Measurements from ENCODE around the gene MAPRE2.

MAPRE2 gene

GRCh38 chr18:35040988-35041814 is at the start of gene MAPRE2:
Gene MAPRE2, plus strand, starts transcription at chr18:35041413. Its CDS starts 127 bp downstream, at chr18:35041540.
- no peak within 1 kb of the TSS for H3K27ac ChIP-seq (ENCODE audit: low read length)
- no peaks in the 10 kb centered on the region for H3K36me3 ChIP-seq (ENCODE audit: insufficient read depth, low read depth, low read length)
- H3K9ac ChIP-seq (ENCODE audit: low read depth, low read length) = peak within 1 kb of the TSS; percentile 81
- H3K4me3 ChIP-seq (ENCODE audit: low read length) = peak within 1 kb of the TSS; percentile 93
- H3K27me3 ChIP-seq (ENCODE audit: insufficient read depth, low read length) = no peaks in the 10 kb centered on the region
- H3K9me3 ChIP-seq (ENCODE audit: insufficient read depth, low read depth, low read length) = no peaks in the 10 kb centered on the region
- peaks cover 19% of the 10 kb centered on the region; the same call in 1 of the 2 replicates for H3K4me1 ChIP-seq (ENCODE audit: insufficient read depth, low read length)

DNA sequence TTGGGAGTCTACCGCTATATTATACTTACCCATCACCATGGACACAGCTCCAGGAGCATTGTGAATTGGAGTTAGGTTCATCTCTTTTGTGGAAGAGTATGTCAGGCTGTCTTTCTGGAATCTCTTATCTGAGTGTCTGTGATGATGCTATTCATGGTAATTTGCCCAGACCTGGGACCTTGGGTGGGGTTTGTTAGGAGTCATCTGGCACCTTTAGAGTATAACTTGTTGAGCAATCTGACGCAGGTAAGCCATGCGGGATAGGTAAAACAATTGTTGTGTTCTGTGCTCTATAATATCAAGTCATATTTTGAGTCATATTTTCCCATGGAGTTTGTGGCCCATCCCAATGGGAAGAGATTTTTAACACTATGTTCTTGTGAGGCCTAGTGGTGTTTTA is 49.7 kb upstream of the MAPRE2 start:
- Histone ChIP-seq H3K9ac (ENCODE audit: low read depth, low read length) (no peak overlapping the region), H3K9me3 (ENCODE audit: insufficient read depth, low read depth, low read length) (no peaks in the 10 kb centered on the region), H3K4me1 (ENCODE audit: insufficient read depth, low read length) (peaks cover 1% of the 10 kb centered on the region; the same call in 1 of the 2 replicates), H3K27me3 (ENCODE audit: insufficient read depth, low read length) (no peaks in the 10 kb centered on the region), H3K27ac (ENCODE audit: low read length) (no peak overlapping the region), H3K4me3 (ENCODE audit: low read length) (no peak overlapping the region), H3K36me3 (ENCODE audit: insufficient read depth, low read depth, low read length) (no peaks in the 10 kb centered on the region)

DNA sequence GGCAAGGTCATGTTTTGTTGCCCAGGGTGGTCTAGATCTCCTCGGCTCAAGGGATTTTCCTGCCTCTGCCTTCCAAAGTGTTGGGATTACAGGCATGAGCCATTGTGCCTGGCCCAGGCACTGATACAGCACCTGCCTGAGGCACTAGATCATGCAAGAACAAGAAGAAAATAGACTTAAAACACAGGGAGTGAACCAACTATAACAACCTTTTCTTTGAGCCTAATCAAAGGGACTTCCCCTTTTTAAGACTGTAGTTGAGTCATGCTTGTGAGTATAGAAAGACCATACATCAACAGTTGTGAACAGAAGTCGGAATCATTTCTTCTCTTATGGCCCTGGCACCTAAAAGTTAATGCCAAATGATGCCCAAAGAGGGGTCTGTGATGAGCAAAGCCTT is 47.9 kb upstream of the MAPRE2 start:
- no peak overlapping the region for H3K9ac ChIP-seq (ENCODE audit: low read depth, low read length)
- H3K27ac ChIP-seq (ENCODE audit: low read length) = no peak overlapping the region
- no peak overlapping the region for H3K4me3 ChIP-seq (ENCODE audit: low read length)
- peaks cover 11% of the 10 kb centered on the region for H3K4me1 ChIP-seq (ENCODE audit: insufficient read depth, low read length)
- no peaks in the 10 kb centered on the region for H3K27me3 ChIP-seq (ENCODE audit: insufficient read depth, low read length)
- H3K9me3 ChIP-seq (ENCODE audit: insufficient read depth, low read depth, low read length) = no peaks in the 10 kb centered on the region
- H3K36me3 ChIP-seq (ENCODE audit: insufficient read depth, low read depth, low read length) = no peaks in the 10 kb centered on the region

- no peak overlapping the region for H3K27ac ChIP-seq (ENCODE audit: low read length)
- no peak overlapping the region for H3K9ac ChIP-seq (ENCODE audit: low read depth, low read length)
- H3K4me1 ChIP-seq (ENCODE audit: insufficient read depth, low read length) = peaks cover 23% of the 10 kb centered on the region
- no peaks in the 10 kb centered on the region for H3K9me3 ChIP-seq (ENCODE audit: insufficient read depth, low read depth, low read length)
- H3K4me3 ChIP-seq (ENCODE audit: low read length) = no peak overlapping the region
- H3K27me3 ChIP-seq (ENCODE audit: insufficient read depth, low read length) = no peaks in the 10 kb centered on the region
- H3K36me3 ChIP-seq (ENCODE audit: insufficient read depth, low read depth, low read length) = no peaks in the 10 kb centered on the region
Observed at GRCh38 chr18:34995746-34996145, 45.5 kb upstream of the MAPRE2 start.

DNA sequence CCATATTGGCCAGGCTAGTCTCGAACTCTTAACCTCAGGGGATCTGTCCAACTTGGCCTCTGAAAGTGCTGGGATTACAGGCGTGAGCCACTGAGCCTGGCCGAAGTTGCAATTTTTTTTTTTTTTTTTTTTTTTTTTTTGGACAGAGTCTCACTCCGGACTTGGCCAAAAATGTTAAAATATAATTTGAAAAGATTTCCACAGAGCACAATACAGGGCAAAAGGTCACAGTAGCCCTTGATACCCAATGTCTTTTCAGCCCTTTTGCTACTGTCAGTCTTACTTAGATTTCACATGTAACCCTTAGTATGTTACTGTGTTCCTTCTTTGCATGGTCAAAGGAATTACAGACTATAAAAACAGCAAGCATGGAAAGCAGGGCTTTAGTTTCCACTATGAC is 42.6 kb upstream of the MAPRE2 start:
- no peaks in the 10 kb centered on the region for H3K9me3 ChIP-seq (ENCODE audit: insufficient read depth, low read depth, low read length)
- no peak overlapping the region for H3K27ac ChIP-seq (ENCODE audit: low read length)
- H3K27me3 ChIP-seq (ENCODE audit: insufficient read depth, low read length) = no peaks in the 10 kb centered on the region
- no peak overlapping the region for H3K4me3 ChIP-seq (ENCODE audit: low read length)
- no peak overlapping the region for H3K9ac ChIP-seq (ENCODE audit: low read depth, low read length)
- H3K4me1 ChIP-seq (ENCODE audit: insufficient read depth, low read length) = peaks cover 23% of the 10 kb centered on the region
- no peaks in the 10 kb centered on the region for H3K36me3 ChIP-seq (ENCODE audit: insufficient read depth, low read depth, low read length)

- Histone ChIP-seq H3K36me3 (ENCODE audit: insufficient read depth, low read depth, low read length) (no peaks in the 10 kb centered on the region), H3K27ac (ENCODE audit: low read length) (no peak overlapping the region), H3K4me3 (ENCODE audit: low read length) (peak overlapping the region; percentile 19; the same call in 1 of the 2 replicates), H3K9me3 (ENCODE audit: insufficient read depth, low read depth, low read length) (no peaks in the 10 kb centered on the region), H3K27me3 (ENCODE audit: insufficient read depth, low read length) (no peaks in the 10 kb centered on the region), H3K4me1 (ENCODE audit: insufficient read depth, low read length) (peaks cover 23% of the 10 kb centered on the region), H3K9ac (ENCODE audit: low read depth, low read length) (no peak overlapping the region)
Observed at GRCh38 chr18:34999756-35000289, 41.4 kb upstream of the MAPRE2 start.

DNA sequence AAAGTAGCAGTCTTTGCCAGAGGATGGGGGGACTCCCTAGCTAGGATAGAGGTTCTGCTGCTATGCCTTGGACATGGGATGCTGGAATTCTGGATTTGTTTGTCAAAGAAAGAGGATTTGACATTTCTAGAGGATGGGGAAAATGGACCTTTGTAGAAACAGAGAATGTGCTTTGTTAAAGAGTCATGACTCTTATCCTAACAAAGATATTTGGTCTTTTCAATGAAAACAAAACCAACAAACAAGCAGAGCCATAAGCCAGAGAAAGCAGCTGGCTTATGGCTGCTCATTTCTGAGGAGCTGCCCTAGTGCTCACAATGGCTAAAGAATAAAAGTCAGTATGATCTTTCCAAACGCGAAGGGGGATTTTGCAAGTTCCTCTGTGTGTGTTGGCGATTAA is 40.8 kb upstream of the MAPRE2 start:
- no peak overlapping the region; the same call in 1 of the 2 replicates for H3K4me3 ChIP-seq (ENCODE audit: low read length)
- no peak overlapping the region for H3K27ac ChIP-seq (ENCODE audit: low read length)
- H3K27me3 ChIP-seq (ENCODE audit: insufficient read depth, low read length) = no peaks in the 10 kb centered on the region
- no peak overlapping the region for H3K9ac ChIP-seq (ENCODE audit: low read depth, low read length)
- peaks cover 23% of the 10 kb centered on the region for H3K4me1 ChIP-seq (ENCODE audit: insufficient read depth, low read length)
- no peaks in the 10 kb centered on the region for H3K9me3 ChIP-seq (ENCODE audit: insufficient read depth, low read depth, low read length)
- no peaks in the 10 kb centered on the region for H3K36me3 ChIP-seq (ENCODE audit: insufficient read depth, low read depth, low read length)

GRCh38 chr18:35002120-35002519 is 39.1 kb upstream of the MAPRE2 start:
- Histone ChIP-seq H3K36me3 (ENCODE audit: insufficient read depth, low read depth, low read length) (no peaks in the 10 kb centered on the region), H3K27ac (ENCODE audit: low read length) (no peak overlapping the region), H3K9ac (ENCODE audit: low read depth, low read length) (no peak overlapping the region), H3K9me3 (ENCODE audit: insufficient read depth, low read depth, low read length) (no peaks in the 10 kb centered on the region), H3K4me3 (ENCODE audit: low read length) (no peak overlapping the region), H3K4me1 (ENCODE audit: insufficient read depth, low read length) (peaks cover 16% of the 10 kb centered on the region), H3K27me3 (ENCODE audit: insufficient read depth, low read length) (no peaks in the 10 kb centered on the region)

DNA sequence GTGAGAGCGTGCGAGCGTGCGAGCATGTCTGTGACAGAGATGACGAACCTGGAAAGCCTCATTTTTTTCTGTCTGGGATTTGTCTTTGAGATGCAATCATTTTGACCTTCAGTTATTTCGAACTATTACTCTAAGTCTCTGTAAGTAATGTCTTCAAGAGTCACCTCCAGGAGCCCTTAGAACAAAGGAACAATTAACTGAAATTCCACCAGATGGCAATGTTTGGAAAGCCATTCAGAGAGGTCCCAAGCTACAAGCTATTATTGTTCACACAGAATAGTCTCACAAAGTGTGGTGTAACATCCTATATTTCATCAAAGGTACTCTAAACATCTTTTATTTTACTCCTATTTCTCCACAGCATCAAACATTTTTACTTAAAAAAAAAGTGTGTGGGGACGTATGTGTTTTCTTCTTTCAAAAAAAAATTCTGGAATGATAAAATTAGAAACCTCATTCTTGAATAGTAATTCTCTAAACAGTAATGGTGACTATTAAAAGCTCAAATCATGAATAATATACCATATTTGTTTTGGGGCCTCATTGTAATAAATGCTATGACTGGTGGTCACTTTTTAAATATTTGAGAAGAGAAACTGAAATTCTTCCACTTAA is 35.1 kb upstream of the MAPRE2 start:
- H3K4me3 ChIP-seq (ENCODE audit: low read length) = no peak overlapping the region
- no peaks in the 10 kb centered on the region for H3K9me3 ChIP-seq (ENCODE audit: insufficient read depth, low read depth, low read length)

GRCh38 chr18:35010156-35010555 is 31.1 kb upstream of the MAPRE2 start:
- H3K4me1 ChIP-seq (ENCODE audit: insufficient read depth, low read length) = no peaks in the 10 kb centered on the region
- H3K27ac ChIP-seq (ENCODE audit: low read length) = no peak overlapping the region
- no peaks in the 10 kb centered on the region for H3K9me3 ChIP-seq (ENCODE audit: insufficient read depth, low read depth, low read length)

More for the DNA sequence above, 35.1 kb upstream of the MAPRE2 start:
- Histone ChIP-seq H3K9ac (ENCODE audit: low read depth, low read length) (no peak overlapping the region), H3K36me3 (ENCODE audit: insufficient read depth, low read depth, low read length) (no peaks in the 10 kb centered on the region), H3K4me1 (ENCODE audit: insufficient read depth, low read length) (no peaks in the 10 kb centered on the region), H3K27ac (ENCODE audit: low read length) (no peak overlapping the region), H3K27me3 (ENCODE audit: insufficient read depth, low read length) (no peaks in the 10 kb centered on the region)

GRCh38 chr18:35010993-35011392 is 30.2 kb upstream of the MAPRE2 start:
- Histone ChIP-seq H3K27ac (ENCODE audit: low read length) (no peak overlapping the region), H3K9ac (ENCODE audit: low read depth, low read length) (no peak overlapping the region), H3K4me1 (ENCODE audit: insufficient read depth, low read length) (no peaks in the 10 kb centered on the region), H3K9me3 (ENCODE audit: insufficient read depth, low read depth, low read length) (no peaks in the 10 kb centered on the region), H3K27me3 (ENCODE audit: insufficient read depth, low read length) (no peaks in the 10 kb centered on the region), H3K4me3 (ENCODE audit: low read length) (no peak overlapping the region), H3K36me3 (ENCODE audit: insufficient read depth, low read depth, low read length) (no peaks in the 10 kb centered on the region)

More at GRCh38 chr18:35010156-35010555, 31.1 kb upstream of the MAPRE2 start:
- Histone ChIP-seq H3K27me3 (ENCODE audit: insufficient read depth, low read length) (no peaks in the 10 kb centered on the region), H3K4me3 (ENCODE audit: low read length) (no peak overlapping the region), H3K36me3 (ENCODE audit: insufficient read depth, low read depth, low read length) (no peaks in the 10 kb centered on the region), H3K9ac (ENCODE audit: low read depth, low read length) (no peak overlapping the region)

DNA sequence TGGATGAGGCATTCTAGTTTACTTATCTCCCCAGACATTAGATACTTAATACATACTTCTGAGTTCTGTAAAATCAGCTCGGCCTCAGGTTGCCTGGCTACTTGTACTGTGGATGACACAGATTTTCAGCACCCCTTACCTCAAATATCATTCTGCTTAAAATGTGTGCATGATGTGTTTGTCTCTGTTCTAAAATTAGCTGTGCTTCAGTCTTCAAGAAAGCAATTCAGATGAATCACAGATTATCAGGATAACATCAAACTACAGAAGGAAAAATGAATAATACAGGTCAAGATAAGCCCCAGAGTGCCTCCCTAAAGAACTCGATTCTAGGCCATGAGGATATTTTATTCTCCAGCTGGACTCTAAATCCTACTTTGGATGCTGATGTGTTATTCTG is 21.3 kb upstream of the MAPRE2 start:
- no peak overlapping the region for H3K27ac ChIP-seq (ENCODE audit: low read length)
- H3K9me3 ChIP-seq (ENCODE audit: insufficient read depth, low read depth, low read length) = no peaks in the 10 kb centered on the region
- no peaks in the 10 kb centered on the region for H3K36me3 ChIP-seq (ENCODE audit: insufficient read depth, low read depth, low read length)
- H3K4me1 ChIP-seq (ENCODE audit: insufficient read depth, low read length) = no peaks in the 10 kb centered on the region
- H3K9ac ChIP-seq (ENCODE audit: low read depth, low read length) = no peak overlapping the region
- no peak overlapping the region for H3K4me3 ChIP-seq (ENCODE audit: low read length)
- H3K27me3 ChIP-seq (ENCODE audit: insufficient read depth, low read length) = no peaks in the 10 kb centered on the region
